Choroid plexus epithelial cell (primary cell): ENCODE measurements around the gene TFAP2E.

ENCODE experiments used
- DNase-seq: peaks from one replicate; pipeline ENCODE4 v3.0.0-alpha.2; 2010; ENCODE audit warnings: low read depth
- H3K4me3 ChIP-seq: 2 replicates; pipeline ENCODE4 v1.5.1; 2011; ENCODE audit warnings: low read depth, mild to moderate bottlenecking, control low read depth, low read length, moderate library complexity
- CTCF ChIP-seq: conservative IDR thresholded peaks from 2 replicates; pipeline ENCODE4 v1.5.1; 2011; ENCODE audit warnings: low read depth, mild to moderate bottlenecking, control low read depth, inconsistent platforms, low read length, moderate library complexity

The TFAP2E gene

DNA sequence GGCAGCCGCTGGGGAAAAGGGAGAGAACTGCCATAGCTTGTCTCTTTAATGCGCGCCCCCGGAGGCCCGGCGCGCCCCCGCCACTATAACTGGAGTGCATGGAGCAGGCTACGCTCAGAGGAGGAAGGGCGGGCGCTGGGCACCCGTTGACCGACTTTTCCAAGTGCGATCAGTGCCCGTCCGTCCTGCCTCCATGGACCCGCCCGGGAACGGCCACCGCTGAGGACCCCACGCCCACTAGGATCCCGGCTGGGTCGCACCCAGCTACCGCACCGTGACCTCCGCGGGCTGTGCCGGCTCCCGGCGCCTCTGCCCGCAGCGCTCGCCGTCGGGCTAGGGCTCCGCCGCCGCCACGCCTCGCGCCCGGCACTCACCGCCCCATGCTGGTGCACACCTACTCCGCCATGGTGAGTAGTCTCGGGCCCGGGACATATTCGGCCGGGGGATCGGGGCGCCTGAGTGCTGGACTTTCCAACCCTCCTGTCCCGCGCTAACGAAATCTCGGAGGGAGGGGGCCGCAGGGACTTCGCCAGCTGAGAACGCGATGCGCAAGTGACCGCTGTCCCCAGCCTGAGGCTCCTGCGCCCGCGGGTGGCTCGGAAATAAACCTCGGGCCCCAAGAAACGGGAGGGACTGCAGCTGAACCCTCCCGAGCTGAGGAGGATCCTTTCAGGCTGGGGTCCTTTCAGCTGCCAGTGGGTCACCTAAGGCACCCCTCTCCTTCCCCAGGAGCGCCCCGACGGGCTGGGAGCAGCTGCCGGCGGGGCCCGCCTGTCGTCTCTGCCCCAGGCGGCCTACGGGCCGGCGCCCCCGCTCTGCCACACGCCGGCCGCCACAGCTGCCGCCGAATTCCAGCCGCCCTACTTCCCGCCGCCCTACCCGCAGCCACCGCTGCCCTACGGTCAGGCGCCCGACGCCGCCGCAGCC is at the start of gene TFAP2E:
Gene TFAP2E (plus strand): TSS at position 117 of the 927 bp plus-strand sequence. CDS start 264 bp downstream, at position 381.
- no peak for DNase-seq
- peak within 1 kb of the TSS; percentile 60 for H3K4me3 ChIP-seq
- TF ChIP-seq CTCF = no peak

DNA sequence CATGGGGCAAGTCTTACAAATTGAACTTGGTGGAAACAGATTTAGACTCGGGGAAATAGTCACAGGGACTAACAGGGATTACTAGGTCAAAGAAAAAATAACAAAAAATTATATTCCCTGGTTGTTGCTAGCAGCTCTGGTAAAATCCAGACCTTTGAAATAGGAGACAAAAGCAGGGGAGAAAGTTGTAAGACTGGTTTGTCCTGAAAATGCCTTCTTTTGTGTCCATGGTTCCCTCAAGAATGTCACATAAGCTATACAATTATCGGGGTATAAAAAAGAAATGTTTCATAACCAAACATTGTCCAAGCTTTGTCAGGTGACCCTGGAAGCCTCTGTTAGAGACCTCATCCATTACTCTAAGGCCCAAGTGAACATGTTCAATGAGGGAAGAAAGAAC is 49.0 kb upstream of the TFAP2E start:
- no peak for DNase-seq
- no peak for TF ChIP-seq CTCF
- no peak overlapping the region for H3K4me3 ChIP-seq

DNA sequence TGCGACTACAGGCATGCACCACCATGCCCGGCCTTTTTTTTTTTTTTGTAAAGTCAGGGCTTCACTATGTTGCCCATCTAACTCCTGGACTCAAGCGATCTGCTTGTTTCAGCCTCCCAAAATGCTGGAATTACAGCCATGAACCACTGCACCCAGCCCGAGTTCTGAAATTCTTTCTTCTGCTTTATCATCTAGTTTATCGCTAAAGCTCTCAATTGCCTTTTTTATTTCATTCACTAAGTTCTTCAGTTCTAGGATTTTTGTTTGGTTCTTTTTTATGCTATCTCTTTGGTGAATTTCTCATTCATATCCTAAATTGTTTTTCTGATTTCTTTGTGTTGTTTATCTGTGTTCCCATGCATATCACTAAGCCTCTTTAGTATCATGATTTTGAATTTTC is 42.9 kb upstream of the TFAP2E start:
- DNase-seq = no peak
- no peak for TF ChIP-seq CTCF
- no peak overlapping the region for H3K4me3 ChIP-seq

DNA sequence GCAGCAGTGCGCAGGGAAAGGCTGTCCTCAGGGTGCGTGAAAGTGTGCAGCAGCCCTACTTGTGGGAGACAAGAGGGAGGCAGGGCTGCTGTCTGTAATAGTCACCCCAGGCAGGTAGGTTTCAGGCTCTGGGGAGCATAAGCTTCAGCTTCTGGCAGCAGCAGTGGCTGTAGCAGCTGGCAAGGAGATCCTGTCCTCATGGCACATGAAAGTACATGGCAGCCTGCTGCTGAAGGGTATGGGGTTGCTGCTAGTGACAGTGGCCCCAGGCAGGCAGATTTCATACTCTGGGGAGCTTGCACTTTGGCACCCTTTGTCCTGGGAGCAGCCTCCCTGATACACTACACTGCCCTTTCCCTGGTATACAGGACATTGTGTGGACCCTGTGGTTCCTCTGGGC is 42.2 kb upstream of the TFAP2E start:
- DNase-seq = no peak
- TF ChIP-seq CTCF = no peak
- H3K4me3 ChIP-seq = no peak overlapping the region

DNA sequence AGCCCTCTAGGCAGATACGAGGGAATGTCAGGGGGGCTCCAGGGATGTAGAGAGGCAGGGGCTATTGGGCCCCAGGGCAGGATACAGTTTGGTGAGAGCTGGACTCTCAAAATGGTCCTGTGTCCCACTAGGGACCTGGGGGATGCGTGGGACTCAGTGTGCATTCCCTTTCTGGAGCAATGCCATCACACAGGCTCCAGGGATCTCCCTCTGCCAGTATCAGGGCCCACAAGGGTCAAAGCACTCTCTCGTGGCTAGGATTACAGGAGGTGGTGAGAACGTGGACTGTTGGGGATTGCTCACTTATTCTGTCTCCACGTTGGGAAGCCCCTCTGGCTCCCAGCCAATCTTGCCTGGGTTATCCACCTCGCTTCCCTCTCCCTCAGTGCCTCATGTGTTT is 41.7 kb upstream of the TFAP2E start:
- DNase-seq = no peak
- no peak for TF ChIP-seq CTCF
- H3K4me3 ChIP-seq = no peak overlapping the region

DNA sequence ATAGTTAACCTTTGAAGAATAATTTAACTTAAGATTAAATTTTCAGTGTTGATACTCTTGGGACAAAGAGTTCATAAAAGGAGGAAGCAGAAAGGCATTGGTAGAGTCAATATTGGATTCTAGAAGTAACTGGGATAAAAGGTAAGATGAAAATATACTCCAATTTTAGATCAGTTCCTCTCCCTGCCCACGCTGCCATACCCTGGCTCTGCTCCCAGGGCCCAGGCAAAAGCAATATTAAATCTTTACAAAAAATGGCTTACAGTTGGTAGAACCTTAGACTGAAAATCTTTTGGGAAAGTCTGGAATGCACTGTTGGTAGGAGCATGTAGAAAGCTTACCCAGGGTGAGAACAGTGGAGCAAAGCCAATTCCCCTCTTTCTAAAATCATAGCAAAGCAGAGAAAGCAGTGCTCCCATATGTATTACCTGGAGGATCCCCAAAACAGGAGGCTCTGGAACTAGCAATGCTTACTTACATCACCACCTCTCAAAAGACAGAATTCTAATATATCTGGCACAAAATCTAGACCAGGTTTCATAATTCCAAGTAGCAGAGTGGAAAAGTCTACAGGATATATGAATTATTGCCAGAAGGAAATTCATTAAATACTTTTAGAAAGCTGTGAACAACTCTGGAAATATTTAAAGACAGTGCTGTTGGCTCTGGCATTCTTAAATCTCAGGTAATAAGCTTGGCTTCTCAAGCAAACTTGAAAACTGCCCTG is 40.5 kb upstream of the TFAP2E start:
- TF ChIP-seq CTCF = no peak
- H3K4me3 ChIP-seq = no peak overlapping the region
- peak; percentile 20 for DNase-seq
